Pancreas (tissue), 10 donors: ENCODE measurements around the gene CACNA1H. TPM values are rescaled to one million over a fixed set of nuclear protein-coding genes. Genes with fewer than 3 reads are reported as not detected.

Experiments used
- ATAC-seq, 4 donors: fragments of 200-7000 bp; cut with Tn5 transposase; one replicate each; pipeline versions ENCODE4 v1.8.0 to v1.9.1; 2020; ENCODE audit warnings: mild to moderate bottlenecking in 4 of 4, moderate library complexity in 4 of 4
- DNase-seq, 6 donors: peaks; one replicate each; pipeline ENCODE4 v3.0.0-alpha.2; 2020
- FAIRE-seq: peaks from 2 replicates; lab custom pipeline; 2012; peaks lifted over from hg19 to GRCh38; lab: Jason Lieb, UNC
- H3K27ac ChIP-seq, 4 donors: fragments of 200-600 bp; sonication (generic); 1 replicate in 3 of 4; 2 replicates in 1 of 4; pipeline versions ENCODE4 v1.5.0 to v1.8.0; 2020
- H3K27me3 ChIP-seq, 4 donors: fragments of 200-600 bp; one replicate each; pipeline ENCODE4 v1.8.0; 2021
- H3K36me3 ChIP-seq, 3 donors: fragments of 200-600 bp; sonication (generic) in 1 of 3; one replicate each; pipeline versions ENCODE4 v1.5.0 to v1.8.0; 2020 to 2021
- H3K4me1 ChIP-seq, 3 donors: fragments of 200-600 bp; one replicate each; pipeline ENCODE4 v1.8.0; 2021
- H3K4me3 ChIP-seq, 4 donors: fragments of 200-600 bp; sonication (generic) in 2 of 4; one replicate each; pipeline versions ENCODE4 v1.5.0 to v1.8.0; 2020 to 2021
- H3K9me3 ChIP-seq, 4 donors: fragments of 200-600 bp; one replicate each; pipeline ENCODE4 v1.8.0; 2021
- CTCF ChIP-seq, 4 donors: fragments of 200-600 bp; sonication (generic) in 3 of 4; IDR thresholded peaks; one replicate each; pipeline versions ENCODE4 v1.5.0 to v1.8.0; 2021; ENCODE audit warnings: antibody characterized with exemption in 4 of 4
- WGBS, 2 donors: extraction: QIAGEN DNeasy Blood & Tissue Kit; methylation state at CpG; one replicate each; pipeline ENCODE4 v1.1.7; 2013; 5-methylcytosine and 5-hydroxymethylcytosine counted together
- intact Hi-C, 3 donors: fragments of 100-400 bp; cut with DNase I; formaldehyde crosslinking; loops; one replicate each; pipeline versions ENCODE4 v1.11.1 to v1.14.2; 2022
- polyA plus RNA-seq, 2 donors: library from polyadenylated mRNA; stranded (reverse); fragments of 200-250 nt; gene quantifications; one replicate each; pipeline ENCODE4 v1.2.3, GENCODE V29; 2013
- total RNA-seq, 6 donors: library from RNA; stranded (reverse); fragmentation: NEBNext Ultra II Directional in 4 of 6; extraction: Animal tissue kit (Norgen Biotek cat#: 25700) in 4 of 6; gene quantifications; one replicate each; pipeline versions ENCODE4 v1.2.1 to v1.2.4, GENCODE V29; 2021 to 2023
- donor health status: healthy with polysubstance abuse.
- donor health status: DM: no; HTN: no; CAD: no; lungs with moderate emphysema.
- donor health status: DM: no; HTN: no; CAD: no.
- donor health status: control.
- donor health status: control.
- donor health status: Bipolar disorder and iron deficiency.
- donor health status: DM: yes; HTN: yes; CAD: no.
- donor health status: DM: no; HTN: no; CAD: no.
- donor health status: DM: no; HTN: no; CAD: no.
- donor health status: DM: yes; HTN: yes; CAD: no.

The CACNA1H gene
- total and polyA plus RNA-seq, 8 donors: 2.5 to 20.5 (median 4.9) TPM

GRCh38 chr16:1193825-1194581, 41.1 kb downstream of the CACNA1H start:
- Histone ChIP-seq H3K27ac (no peak overlapping the region), H3K4me1 (no peaks in the 10 kb centered on the region), H3K4me3 (no peak overlapping the region), H3K36me3 (no peaks in the 10 kb centered on the region), H3K9me3 (no peaks in the 10 kb centered on the region), H3K27me3 (no peaks in the 10 kb centered on the region)
- DNase-seq (no peak), ATAC-seq (no peak), FAIRE-seq (no peak)
- no peak for TF ChIP-seq CTCF (IDR thresholded peaks at IDR 0.05)
- intact Hi-C loops: loop anchor here in 1 of 3 donors (1.0 to 10.0 kb wide), 2 partner anchors 88 to 379 kb away; no protein-coding TSS in a partner anchor
- 57 to 74% methylated on average over 23 to 29 of the region's 29 CpGs for WGBS, 2 donors

- intact Hi-C loops: loop anchor here in 1 of 3 donors (1.0 to 10.0 kb wide), 2 partner anchors 89 to 380 kb away; no protein-coding TSS in a partner anchor
- H3K4me1 ChIP-seq: no peaks in the 10 kb centered on the region
- TF ChIP-seq CTCF (IDR thresholded peaks at IDR 0.05): peak; percentile 78 to 96 (median 90)
- no peaks in the 10 kb centered on the region for H3K36me3 ChIP-seq
- FAIRE-seq (no peak), DNase-seq (peak in 2 of 6 donors; percentile 35 to 74), ATAC-seq (peak; percentile 41 to 65 (median 54))
- no peak overlapping the region for H3K4me3 ChIP-seq
- WGBS, 2 donors: 18 to 20% methylated on average over 49 to 61 of the region's 61 CpGs
- no peak overlapping the region for H3K27ac ChIP-seq
- H3K9me3 ChIP-seq: no peaks in the 10 kb centered on the region
- H3K27me3 ChIP-seq: no peaks in the 10 kb centered on the region
Measured at GRCh38 chr16:1194665-1195392, 41.9 kb downstream of the CACNA1H start.

- intact Hi-C loops: loop anchor here in 1 of 3 donors (10.0 kb wide), 1 partner anchor 381 kb away; no protein-coding TSS in a partner anchor
Measured at GRCh38 chr16:1195393-1195666, 42.4 kb downstream of the CACNA1H start.

GRCh38 chr16:1196494-1196893, 43.6 kb downstream of the CACNA1H start:
- no peak for DNase-seq
- Histone ChIP-seq H3K27me3 (no peaks in the 10 kb centered on the region), H3K9me3 (no peaks in the 10 kb centered on the region), H3K4me1 (no peaks in the 10 kb centered on the region), H3K27ac (no peak overlapping the region), H3K36me3 (no peaks in the 10 kb centered on the region), H3K4me3 (no peak overlapping the region)
- no peak for TF ChIP-seq CTCF (IDR thresholded peaks at IDR 0.05)
- 54 to 68% methylated on average over 11 of the region's 11 CpGs for WGBS, 2 donors
- no peak for FAIRE-seq
- intact Hi-C loops: loop anchor here in 2 of 3 donors (2.0 to 10.0 kb wide), 2 partner anchors 90 to 382 kb away; no protein-coding TSS in a partner anchor
- no peak for ATAC-seq

More at GRCh38 chr16:1195393-1195666, 42.4 kb downstream of the CACNA1H start:
- FAIRE-seq (no peak), ATAC-seq (no peak), DNase-seq (no peak)
- Histone ChIP-seq H3K4me1 (no peaks in the 10 kb centered on the region), H3K9me3 (no peaks in the 10 kb centered on the region), H3K4me3 (no peak overlapping the region), H3K27ac (no peak overlapping the region), H3K27me3 (no peaks in the 10 kb centered on the region), H3K36me3 (no peaks in the 10 kb centered on the region)
- TF ChIP-seq CTCF (IDR thresholded peaks at IDR 0.05): no peak
- 43 to 53% methylated on average over 14 of the region's 14 CpGs for WGBS, 2 donors
